Type B pancreatic cell (in vitro differentiated cells): Measurements from ENCODE around the gene LRRC32. TPM values are rescaled to one million over a fixed set of nuclear protein-coding genes. Genes with fewer than 3 reads are reported as not detected.

ENCODE experiments used
- DNase-seq: peaks from one replicate; pipeline ENCODE4 v3.0.0; 2021; ENCODE audit warnings: mixed read lengths; ENCODE audit not compliant: unreplicated experiment; ENCODE audit errors: extremely low spot score
- H3K27ac Mint-ChIP-seq: 2 replicates; pipeline ENCODE4 v1.8.0; 2021; ENCODE audit warnings: mild to moderate bottlenecking, mixed read lengths
- H3K27me3 Mint-ChIP-seq: 2 replicates; pipeline ENCODE4 v1.8.0; 2021; ENCODE audit warnings: mixed read lengths
- H3K36me3 Mint-ChIP-seq: 2 replicates; pipeline ENCODE4 v1.8.0; 2021; ENCODE audit warnings: mixed read lengths
- H3K4me1 Mint-ChIP-seq: one replicate; pipeline ENCODE4 v1.8.0; 2021; ENCODE audit warnings: mixed read lengths; ENCODE audit not compliant: unreplicated experiment
- H3K4me3 Mint-ChIP-seq: 2 replicates; pipeline ENCODE4 v1.8.0; 2021; ENCODE audit warnings: mild to moderate bottlenecking, mixed read lengths
- H3K9me3 Mint-ChIP-seq: 2 replicates; pipeline ENCODE4 v1.8.0; 2021; ENCODE audit warnings: mixed read lengths
- CTCF ChIP-seq: fragments of 200-600 bp; sonication (generic); conservative IDR thresholded peaks from 2 replicates; pipeline ENCODE4 v1.5.0; 2021; ENCODE audit warnings: antibody characterized with exemption, mild to moderate bottlenecking
- total RNA-seq: library from RNA; stranded (reverse); gene quantifications from 2 replicates; pipeline ENCODE4 v1.2.1, GENCODE V29; 2021; ENCODE audit warnings: low replicate concordance

The LRRC32 gene
- total RNA-seq, 1 donor from 2014 or later: 4.3 TPM

GRCh38 chr11:76688146-76688545 is 17.6 kb upstream of the LRRC32 start:
- H3K27me3 Mint-ChIP-seq: peaks cover 8% of the 10 kb centered on the region

GRCh38 chr11:76686261-76687079 is 15.9 kb upstream of the LRRC32 start:
- TF ChIP-seq CTCF: no peak
- peaks cover 27% of the 10 kb centered on the region for H3K4me1 Mint-ChIP-seq
- H3K9me3 Mint-ChIP-seq: peaks cover 6% of the 10 kb centered on the region
- H3K27ac Mint-ChIP-seq: no peak overlapping the region
- H3K4me3 Mint-ChIP-seq: no peak overlapping the region
- H3K27me3 Mint-ChIP-seq: peaks cover 18% of the 10 kb centered on the region
- no peak for DNase-seq
- no peaks in the 10 kb centered on the region for H3K36me3 Mint-ChIP-seq

More at GRCh38 chr11:76688146-76688545, 17.6 kb upstream of the LRRC32 start:
- Mint-ChIP-seq H3K9me3 (peaks cover 6% of the 10 kb centered on the region), H3K4me1 (peaks cover 27% of the 10 kb centered on the region), H3K36me3 (no peaks in the 10 kb centered on the region), H3K4me3 (no peak overlapping the region), H3K27ac (no peak overlapping the region)
- no peak for TF ChIP-seq CTCF
- DNase-seq: no peak

GRCh38 chr11:76685831-76686230 is 15.3 kb upstream of the LRRC32 start:
- Mint-ChIP-seq H3K9me3 (peaks cover 6% of the 10 kb centered on the region), H3K4me1 (peaks cover 27% of the 10 kb centered on the region), H3K4me3 (no peak overlapping the region), H3K27ac (no peak overlapping the region), H3K27me3 (peaks cover 22% of the 10 kb centered on the region), H3K36me3 (no peaks in the 10 kb centered on the region)
- DNase-seq: no peak
- no peak for TF ChIP-seq CTCF

- Mint-ChIP-seq H3K27me3 (peaks cover 22% of the 10 kb centered on the region), H3K36me3 (no peaks in the 10 kb centered on the region), H3K4me1 (peaks cover 27% of the 10 kb centered on the region), H3K27ac (no peak overlapping the region), H3K9me3 (peaks cover 6% of the 10 kb centered on the region), H3K4me3 (no peak overlapping the region)
- TF ChIP-seq CTCF: no peak
- no peak for DNase-seq
Observed at GRCh38 chr11:76685237-76685636, 14.7 kb upstream of the LRRC32 start.

- Mint-ChIP-seq H3K36me3 (no peaks in the 10 kb centered on the region), H3K9me3 (peaks cover 6% of the 10 kb centered on the region), H3K4me1 (peaks cover 27% of the 10 kb centered on the region), H3K27me3 (peaks cover 29% of the 10 kb centered on the region), H3K4me3 (no peak overlapping the region), H3K27ac (no peak overlapping the region)
- no peak for TF ChIP-seq CTCF
- no peak for DNase-seq
Observed at GRCh38 chr11:76684516-76684915, 14.0 kb upstream of the LRRC32 start.
